Rectal smooth muscle tissue (tissue), 1 donor: Measurements from ENCODE around the gene NBAS.

Source experiments
- H3K27ac ChIP-seq: one replicate; pipeline ENCODE4 v1.7.0; 2013; ENCODE audit warnings: low read depth, low read length, inconsistent platforms
- H3K27me3 ChIP-seq: one replicate; pipeline ENCODE4 v1.7.0; 2013; ENCODE audit warnings: low read length; ENCODE audit not compliant: control insufficient read depth, insufficient read depth
- H3K36me3 ChIP-seq: one replicate; pipeline ENCODE4 v1.7.0; 2013; ENCODE audit warnings: low read length; ENCODE audit not compliant: control insufficient read depth, insufficient read depth
- H3K4me1 ChIP-seq: one replicate; pipeline ENCODE4 v1.7.0; 2013; ENCODE audit warnings: low read length; ENCODE audit not compliant: control insufficient read depth, insufficient read depth
- H3K4me3 ChIP-seq: one replicate; pipeline ENCODE4 v1.7.0; 2013; ENCODE audit warnings: low read length
- H3K9ac ChIP-seq: one replicate; pipeline ENCODE4 v1.7.0; 2013; ENCODE audit warnings: low read length

Gene NBAS

DNA sequence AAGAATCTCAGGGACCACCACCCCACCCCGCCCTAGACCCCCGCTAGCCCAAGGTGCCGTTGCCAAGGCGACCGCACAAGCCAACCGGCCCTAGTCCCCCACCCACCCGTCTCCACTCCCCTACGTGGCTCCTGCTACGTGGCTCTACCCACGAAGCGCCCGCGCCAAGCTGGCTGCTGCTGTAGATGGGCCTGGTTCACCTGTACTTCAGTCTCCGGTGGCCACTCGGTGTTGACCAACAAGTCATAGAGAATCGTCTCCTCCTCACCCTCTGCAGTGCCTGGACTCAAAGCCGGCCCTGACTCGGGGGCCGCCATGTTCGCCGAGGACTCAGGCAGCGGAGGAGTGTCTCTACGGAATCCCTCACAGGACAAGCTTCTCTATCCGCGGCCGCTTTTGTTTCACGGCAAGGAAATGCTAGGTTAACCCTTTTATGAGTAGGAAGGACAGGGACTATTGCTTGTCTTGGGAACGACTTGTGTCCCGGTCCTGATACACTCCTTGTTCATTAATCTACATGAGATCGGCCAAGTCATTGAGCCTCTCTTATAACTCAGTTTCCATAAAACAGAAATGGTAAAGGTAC lies at the start of gene NBAS:
NBAS (minus strand) TSS at position 347 of the 586 bp plus-strand sequence; CDS start at position 317, 30 bp downstream.
- peak within 1 kb of the TSS; percentile 76 for H3K27ac ChIP-seq
- H3K9ac ChIP-seq = peak within 1 kb of the TSS; percentile 95
- peak within 1 kb of the TSS; percentile 99 for H3K4me3 ChIP-seq
- H3K36me3 ChIP-seq = no peaks in the 10 kb centered on the region
- peaks cover 6% of the 10 kb centered on the region for H3K4me1 ChIP-seq
- H3K27me3 ChIP-seq = no peaks in the 10 kb centered on the region

DNA sequence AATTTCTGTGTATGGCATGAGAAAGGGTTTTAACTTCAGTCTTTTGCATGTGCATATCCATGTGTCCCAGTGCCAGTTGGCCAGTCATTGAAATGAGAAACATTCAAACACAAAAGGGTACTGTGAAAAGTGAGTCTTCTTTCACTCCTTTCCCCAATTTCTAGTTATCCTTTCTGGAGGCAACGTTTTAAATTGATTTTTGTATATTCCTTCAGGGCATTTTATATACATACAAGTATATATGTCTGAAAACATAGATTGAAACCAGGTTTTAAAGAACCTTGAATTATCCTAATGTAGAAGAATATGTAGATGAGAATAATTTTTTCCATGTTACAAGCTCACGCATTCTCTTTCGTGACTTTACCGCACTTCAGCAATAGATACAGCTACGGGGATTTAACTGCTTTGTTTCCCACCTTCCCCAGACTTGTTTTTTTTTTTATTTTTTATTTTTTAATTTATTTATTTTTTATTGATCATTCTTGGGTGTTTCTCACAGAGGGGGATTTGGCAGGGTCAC lies 49.4 kb upstream of the NBAS start:
- H3K27ac ChIP-seq = no peak overlapping the region
- no peaks in the 10 kb centered on the region for H3K4me1 ChIP-seq
- peaks cover 18% of the 10 kb centered on the region for H3K36me3 ChIP-seq
- H3K27me3 ChIP-seq = no peaks in the 10 kb centered on the region
- no peak overlapping the region for H3K4me3 ChIP-seq
- no peak overlapping the region for H3K9ac ChIP-seq

DNA sequence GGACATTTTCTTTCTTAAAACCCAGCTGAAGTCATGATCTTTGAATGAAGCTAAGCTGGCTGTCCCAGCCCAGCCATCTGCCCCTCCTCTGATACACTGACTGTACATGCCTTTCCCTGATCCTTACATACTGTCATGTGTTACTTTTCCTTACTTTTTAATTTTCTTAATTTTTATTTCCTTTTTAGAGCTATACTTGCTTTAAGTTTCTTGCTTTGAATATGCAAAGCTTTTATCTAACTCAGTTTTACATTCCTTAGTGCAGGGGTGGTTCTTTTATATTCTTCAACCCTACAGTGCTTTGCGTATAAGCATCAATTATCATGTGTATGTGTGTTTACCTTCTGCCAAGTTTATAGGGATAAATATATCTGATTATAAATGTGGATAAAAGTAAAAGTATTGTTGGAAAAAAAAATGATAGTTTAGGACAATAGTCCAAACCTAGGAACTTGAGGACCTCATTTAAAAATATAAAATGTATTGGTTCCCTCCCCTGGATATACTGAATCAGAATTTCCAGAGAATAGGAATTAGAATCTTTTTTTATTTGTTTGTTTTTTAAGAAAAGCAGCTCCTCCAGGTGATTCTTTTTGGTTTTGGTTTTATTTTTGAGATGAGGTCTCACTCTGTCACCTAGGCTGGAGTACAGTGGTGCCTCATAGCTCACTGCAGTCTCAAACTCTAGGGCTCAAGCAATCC lies 48.4 kb upstream of the NBAS start:
- Histone ChIP-seq H3K36me3 (peaks cover 27% of the 10 kb centered on the region), H3K9ac (no peak overlapping the region), H3K4me1 (no peaks in the 10 kb centered on the region), H3K27me3 (no peaks in the 10 kb centered on the region), H3K27ac (no peak overlapping the region), H3K4me3 (no peak overlapping the region)

DNA sequence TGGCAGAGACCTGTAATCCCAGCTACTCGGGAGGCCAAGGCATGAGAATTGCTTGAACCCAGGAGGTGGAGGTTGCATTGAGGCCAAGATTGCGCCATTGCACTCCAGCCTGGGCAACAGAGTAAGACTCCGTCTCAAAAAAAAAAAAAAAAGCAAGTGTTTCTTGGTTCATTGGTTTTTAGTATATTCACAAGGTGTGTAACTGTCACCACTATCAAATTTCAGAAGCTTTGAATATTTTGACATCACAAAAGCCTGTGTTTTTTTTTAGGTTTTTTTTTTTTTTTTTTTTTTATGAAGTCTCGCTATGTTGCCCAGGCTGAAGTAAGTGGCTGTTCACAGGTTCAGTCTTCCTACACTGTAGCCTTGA lies 47.2 kb upstream of the NBAS start:
- Histone ChIP-seq H3K4me1 (no peaks in the 10 kb centered on the region), H3K36me3 (peaks cover 33% of the 10 kb centered on the region), H3K4me3 (no peak overlapping the region), H3K27me3 (no peaks in the 10 kb centered on the region), H3K9ac (no peak overlapping the region), H3K27ac (no peak overlapping the region)

- Histone ChIP-seq H3K9ac (no peak overlapping the region), H3K4me1 (no peaks in the 10 kb centered on the region), H3K4me3 (no peak overlapping the region), H3K36me3 (peaks cover 36% of the 10 kb centered on the region), H3K27ac (no peak overlapping the region), H3K27me3 (no peaks in the 10 kb centered on the region)
These were observed 46.7 kb upstream of the NBAS start for GRCh38 chr2:15607709-15608391.

- no peaks in the 10 kb centered on the region for H3K4me1 ChIP-seq
- H3K27me3 ChIP-seq = no peaks in the 10 kb centered on the region
- H3K27ac ChIP-seq = no peak overlapping the region
- no peak overlapping the region for H3K9ac ChIP-seq
- H3K4me3 ChIP-seq = no peak overlapping the region
- H3K36me3 ChIP-seq = peaks cover 40% of the 10 kb centered on the region
These were observed 45.6 kb upstream of the NBAS start for GRCh38 chr2:15606481-15607441.

DNA sequence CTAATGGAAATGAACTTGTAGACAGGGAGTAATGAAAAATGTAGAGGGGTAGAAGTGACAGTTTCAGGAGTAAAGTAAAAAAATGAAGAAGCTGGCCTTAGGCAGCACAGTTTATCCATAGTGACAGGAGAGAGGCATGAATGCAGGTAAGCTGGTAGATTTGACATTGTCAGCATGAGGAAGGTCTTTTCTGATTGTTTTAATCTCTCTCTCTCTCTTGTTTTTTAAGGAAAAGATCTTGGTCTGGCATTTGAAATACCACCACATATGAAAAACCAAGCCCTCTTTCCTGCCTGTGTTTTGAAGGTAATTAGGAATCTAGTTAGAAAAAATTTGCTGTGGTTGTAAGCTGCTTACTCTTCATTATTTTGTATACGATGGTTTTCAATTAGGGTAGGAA lies 44.6 kb upstream of the NBAS start:
- peaks cover 47% of the 10 kb centered on the region for H3K36me3 ChIP-seq
- no peak overlapping the region for H3K4me3 ChIP-seq
- H3K27me3 ChIP-seq = no peaks in the 10 kb centered on the region
- H3K27ac ChIP-seq = no peak overlapping the region
- H3K4me1 ChIP-seq = no peaks in the 10 kb centered on the region
- no peak overlapping the region for H3K9ac ChIP-seq

GRCh38 chr2:15603948-15604347 lies 42.8 kb upstream of the NBAS start:
- Histone ChIP-seq H3K9ac (no peak overlapping the region), H3K27me3 (no peaks in the 10 kb centered on the region), H3K4me1 (no peaks in the 10 kb centered on the region), H3K27ac (no peak overlapping the region), H3K4me3 (no peak overlapping the region), H3K36me3 (peaks cover 50% of the 10 kb centered on the region)

DNA sequence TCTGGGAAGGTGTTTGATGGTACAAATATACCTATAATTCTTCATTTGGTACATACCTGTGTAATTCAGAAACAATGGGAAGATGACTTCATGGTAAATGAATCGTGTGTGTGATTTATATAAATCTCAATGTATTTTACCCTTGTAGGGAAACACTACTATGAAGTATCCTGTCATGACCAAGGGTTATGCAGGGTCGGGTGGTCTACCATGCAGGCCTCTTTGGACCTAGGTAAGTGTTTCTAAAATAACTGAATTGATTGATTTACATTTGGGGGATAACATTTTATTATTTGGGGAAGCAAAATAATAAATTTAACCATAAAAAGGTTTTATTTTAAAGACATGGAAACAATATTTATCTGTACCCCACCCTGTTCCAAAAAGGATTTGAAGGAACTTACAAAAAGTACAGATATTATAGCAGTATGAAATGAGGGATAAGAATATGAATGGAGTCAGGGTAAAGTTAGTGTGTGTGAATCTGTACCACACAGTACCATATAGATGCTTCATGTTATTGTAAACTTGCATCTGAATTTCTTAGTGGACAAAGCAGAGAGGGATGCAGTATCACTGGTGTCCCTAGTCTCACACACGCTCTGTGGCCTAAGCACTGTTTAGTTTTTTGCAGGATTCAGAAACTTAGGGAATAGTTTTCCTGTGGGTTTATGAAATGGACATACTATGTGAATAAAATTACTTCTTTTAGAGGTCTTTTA lies 42.1 kb upstream of the NBAS start:
- Histone ChIP-seq H3K9ac (no peak overlapping the region), H3K27ac (no peak overlapping the region), H3K36me3 (peaks cover 48% of the 10 kb centered on the region), H3K4me3 (no peak overlapping the region), H3K4me1 (no peaks in the 10 kb centered on the region), H3K27me3 (no peaks in the 10 kb centered on the region)

DNA sequence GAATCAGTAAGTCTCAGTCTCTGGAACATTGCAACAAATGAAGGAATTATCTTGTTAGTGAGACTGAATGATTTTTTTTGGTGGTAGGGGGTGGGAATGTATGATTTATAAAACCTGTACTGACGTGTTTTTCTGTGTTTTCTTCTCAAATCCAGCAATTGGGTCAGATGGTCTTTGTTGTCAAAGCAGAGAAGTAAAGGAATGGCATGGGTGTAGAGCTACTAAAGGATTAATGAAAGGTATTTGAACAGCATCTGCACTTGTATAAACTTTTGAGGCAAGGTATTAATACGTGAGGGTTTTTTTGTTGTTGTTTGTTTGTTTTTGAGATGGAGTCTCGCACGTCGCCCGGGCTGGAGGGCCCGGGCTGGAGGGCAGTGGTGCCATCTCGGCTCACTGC lies 41.3 kb upstream of the NBAS start:
- Histone ChIP-seq H3K27me3 (no peaks in the 10 kb centered on the region), H3K4me1 (no peaks in the 10 kb centered on the region), H3K27ac (no peak overlapping the region), H3K9ac (no peak overlapping the region), H3K36me3 (peaks cover 48% of the 10 kb centered on the region), H3K4me3 (no peak overlapping the region)

DNA sequence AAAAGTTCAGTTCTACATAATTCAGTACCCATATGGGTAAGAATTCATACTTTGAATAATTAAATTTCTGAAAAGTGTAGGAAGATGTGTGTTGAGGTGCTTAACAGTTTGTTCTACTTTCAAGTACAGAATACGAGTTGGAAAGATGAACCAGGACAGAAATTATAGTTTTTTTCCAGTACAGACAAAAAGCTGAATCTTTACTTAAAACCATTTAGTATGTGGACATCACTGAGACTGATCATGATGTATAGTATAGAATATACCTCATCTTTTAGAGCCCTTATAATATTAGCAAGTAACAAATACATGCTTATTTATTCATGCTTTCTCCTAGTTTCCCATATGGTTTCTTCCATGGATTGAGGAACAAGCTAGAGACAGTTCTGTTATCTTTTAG lies 40.5 kb upstream of the NBAS start:
- H3K36me3 ChIP-seq = peaks cover 50% of the 10 kb centered on the region
- H3K9ac ChIP-seq = no peak overlapping the region
- H3K4me3 ChIP-seq = no peak overlapping the region
- no peaks in the 10 kb centered on the region for H3K27me3 ChIP-seq
- no peaks in the 10 kb centered on the region for H3K4me1 ChIP-seq
- no peak overlapping the region for H3K27ac ChIP-seq
